Upper lobe of left lung (tissue), 4 donors: ENCODE data around the gene RTTN.

ENCODE experiments used
- CTCF ChIP-seq, 6 experiments: fragments of 450-650 bp in 4 of 6; fragments of 200-600 bp in 2 of 6; sonication (generic) in 2 of 6; IDR thresholded peaks; one replicate each; pipeline ENCODE4 v1.5.1; 2016 to 2019; ENCODE audit warnings: antibody characterized with exemption in 6 of 6
- POLR2A ChIP-seq, 4 donors: fragments of 450-650 bp; IDR thresholded peaks; one replicate each; pipeline ENCODE4 v1.5.1; 2016 to 2017; ENCODE audit warnings: antibody characterized with exemption in 4 of 4, mild to moderate bottlenecking in 2 of 4
- POLR2AphosphoS5 ChIP-seq, 2 donors: sonication (generic); formaldehyde crosslinking; IDR thresholded peaks; one replicate each; pipeline ENCODE4 v1.5.1; 2017; ENCODE audit warnings: antibody characterized with exemption in 2 of 2

GRCh38 chr18:69980509-69980908 lies 225.0 kb downstream of the RTTN start:
- no peak for TF ChIP-seq CTCF (IDR thresholded peaks at IDR 0.05)
- no peak for TF ChIP-seq POLR2A (IDR thresholded peaks at IDR 0.05)
- no peak for TF ChIP-seq POLR2AphosphoS5 (IDR thresholded peaks at IDR 0.05)
